ENCODE data around the gene PIGT. TPM values are rescaled to one million over a fixed set of nuclear protein-coding genes. Genes with fewer than 3 reads are reported as not detected.

Gene PIGT
- total and polyA plus RNA-seq, 2 of the 13 experiments (the other 11 are each of a cell fraction or from before 2014, with no cell fraction given) = 65.9 to 74.1 TPM

GRCh38 chr20:45470262-45470931 lies 54.5 kb downstream of the PIGT start (continued):
- TF ChIP-seq, protein P1, sequence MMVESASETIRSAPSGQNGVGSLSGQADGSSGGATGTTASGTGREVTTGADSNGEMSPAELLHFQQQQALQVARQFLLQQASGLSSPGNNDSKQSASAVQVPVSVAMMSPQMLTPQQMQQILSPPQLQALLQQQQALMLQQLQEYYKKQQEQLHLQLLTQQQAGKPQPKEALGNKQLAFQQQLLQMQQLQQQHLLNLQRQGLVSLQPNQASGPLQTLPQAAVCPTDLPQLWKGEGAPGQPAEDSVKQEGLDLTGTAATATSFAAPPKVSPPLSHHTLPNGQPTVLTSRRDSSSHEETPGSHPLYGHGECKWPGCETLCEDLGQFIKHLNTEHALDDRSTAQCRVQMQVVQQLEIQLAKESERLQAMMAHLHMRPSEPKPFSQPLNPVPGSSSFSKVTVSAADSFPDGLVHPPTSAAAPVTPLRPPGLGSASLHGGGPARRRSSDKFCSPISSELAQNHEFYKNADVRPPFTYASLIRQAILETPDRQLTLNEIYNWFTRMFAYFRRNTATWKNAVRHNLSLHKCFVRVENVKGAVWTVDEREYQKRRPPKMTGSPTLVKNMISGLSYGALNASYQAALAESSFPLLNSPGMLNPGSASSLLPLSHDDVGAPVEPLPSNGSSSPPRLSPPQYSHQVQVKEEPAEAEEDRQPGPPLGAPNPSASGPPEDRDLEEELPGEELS (CRISPR knock-in tag; IDR thresholded peaks at IDR 0.05) = no peak
- TF ChIP-seq ZNF350 (CRISPR knock-in tag; IDR thresholded peaks at IDR 0.05; ENCODE audit: borderline replicate concordance, low read depth) = no peak
- TF ChIP-seq MAX (IDR thresholded peaks at IDR 0.05) = no peak
- TF ChIP-seq AHDC1 (CRISPR knock-in tag; IDR thresholded peaks at IDR 0.05; ENCODE audit: borderline replicate concordance) = no peak
- TF ChIP-seq ZFP36L2 (CRISPR knock-in tag; IDR thresholded peaks at IDR 0.05) = no peak
- no peak for TF ChIP-seq STAT5B (CRISPR knock-in tag; IDR thresholded peaks at IDR 0.05)
- no peak for TF ChIP-seq ZNF10 (CRISPR knock-in tag; IDR thresholded peaks at IDR 0.05; ENCODE audit: borderline replicate concordance, low read depth)
- TF ChIP-seq AKAP8 (CRISPR knock-in tag; IDR thresholded peaks at IDR 0.05) = peak; percentile 4; the same call in 1 of the 2 replicates
- TF ChIP-seq ZEB1 (IDR thresholded peaks at IDR 0.05; ENCODE audit: insufficient replicate concordance, low read depth) = no peak
- no peak for TF ChIP-seq TBX2 (CRISPR knock-in tag; IDR thresholded peaks at IDR 0.05; ENCODE audit: borderline replicate concordance)
- no peak for TF ChIP-seq TBL1XR1 (IDR thresholded peaks at IDR 0.05; ENCODE audit: borderline replicate concordance, low read length, partially characterized antibody)
- TF ChIP-seq PPARG (CRISPR knock-in tag; conservative IDR thresholded peaks at IDR 0.05) = no peak
- TF ChIP-seq, protein P2, sequence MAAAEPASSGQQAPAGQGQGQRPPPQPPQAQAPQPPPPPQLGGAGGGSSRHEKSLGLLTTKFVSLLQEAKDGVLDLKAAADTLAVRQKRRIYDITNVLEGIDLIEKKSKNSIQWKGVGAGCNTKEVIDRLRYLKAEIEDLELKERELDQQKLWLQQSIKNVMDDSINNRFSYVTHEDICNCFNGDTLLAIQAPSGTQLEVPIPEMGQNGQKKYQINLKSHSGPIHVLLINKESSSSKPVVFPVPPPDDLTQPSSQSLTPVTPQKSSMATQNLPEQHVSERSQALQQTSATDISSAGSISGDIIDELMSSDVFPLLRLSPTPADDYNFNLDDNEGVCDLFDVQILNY (CRISPR knock-in tag; conservative IDR thresholded peaks at IDR 0.05) = no peak
- no peak for TF ChIP-seq CHCHD3 (CRISPR knock-in tag; IDR thresholded peaks at IDR 0.05)
- no peak for TF ChIP-seq ZNF180 (CRISPR knock-in tag; IDR thresholded peaks at IDR 0.05; ENCODE audit: borderline replicate concordance, low read depth)
- TF ChIP-seq TOPORS (CRISPR knock-in tag; IDR thresholded peaks at IDR 0.05) = no peak
- TF ChIP-seq ZNF547 (CRISPR knock-in tag; IDR thresholded peaks at IDR 0.05) = no peak
- no peak for TF ChIP-seq ZNF274 (CRISPR knock-in tag; IDR thresholded peaks at IDR 0.05)
- TF ChIP-seq EHMT2 (IDR thresholded peaks at IDR 0.05; ENCODE audit: borderline replicate concordance, low read depth, low read length) = no peak
- no peak for TF ChIP-seq REL (CRISPR knock-in tag; conservative IDR thresholded peaks at IDR 0.05)
- TF ChIP-seq, protein P3, sequence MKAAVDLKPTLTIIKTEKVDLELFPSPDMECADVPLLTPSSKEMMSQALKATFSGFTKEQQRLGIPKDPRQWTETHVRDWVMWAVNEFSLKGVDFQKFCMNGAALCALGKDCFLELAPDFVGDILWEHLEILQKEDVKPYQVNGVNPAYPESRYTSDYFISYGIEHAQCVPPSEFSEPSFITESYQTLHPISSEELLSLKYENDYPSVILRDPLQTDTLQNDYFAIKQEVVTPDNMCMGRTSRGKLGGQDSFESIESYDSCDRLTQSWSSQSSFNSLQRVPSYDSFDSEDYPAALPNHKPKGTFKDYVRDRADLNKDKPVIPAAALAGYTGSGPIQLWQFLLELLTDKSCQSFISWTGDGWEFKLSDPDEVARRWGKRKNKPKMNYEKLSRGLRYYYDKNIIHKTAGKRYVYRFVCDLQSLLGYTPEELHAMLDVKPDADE (CRISPR knock-in tag; IDR thresholded peaks at IDR 0.05) = no peak

Measured in HepG2 (cell line).